Erythroblast (primary cell): ENCODE results near the gene TNPO2.

Experiments
- GATA1 ChIP-seq: IDR thresholded peaks from 2 replicates; pipeline ENCODE4 v1.6.1; 2011; ENCODE audit warnings: low read depth, mild to moderate bottlenecking, control low read depth, low read length, moderate library complexity
- POLR2A ChIP-seq: IDR thresholded peaks from 2 replicates; pipeline ENCODE4 v1.6.1; 2011; ENCODE audit warnings: mild to moderate bottlenecking, low read length

DNA sequence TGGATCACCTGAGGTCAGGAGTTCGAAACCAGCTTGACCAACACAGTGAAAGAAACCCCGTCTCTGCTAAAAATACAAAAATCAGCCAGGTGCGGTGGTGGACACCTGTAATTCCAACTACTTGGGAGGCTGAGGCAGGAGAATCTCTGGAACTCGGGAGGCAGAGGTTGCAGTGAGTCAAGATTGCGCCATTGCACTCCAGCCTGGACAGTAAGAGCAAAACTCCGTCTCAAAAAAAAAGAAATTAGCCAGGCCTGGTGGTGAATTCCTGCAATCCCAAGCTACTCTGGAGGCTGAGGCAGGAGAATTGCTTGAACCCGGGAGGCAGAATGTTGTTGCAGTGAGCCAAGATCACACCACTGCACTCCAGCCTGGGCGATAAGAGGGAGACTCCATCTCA, 15.1 kb downstream of the TNPO2 start:
- TF ChIP-seq POLR2A = no peak
- no peak for TF ChIP-seq GATA1
